RPMI8226 (cell line): ENCODE data around the gene MACROD2.

Experiments
- DNase-seq: peaks from one replicate; pipeline ENCODE4 v3.0.0-alpha.2; 2015

MACROD2 gene

GRCh38 chr20:14342918-14343317 is 347.6 kb downstream of the MACROD2 start:
- DNase-seq, result no peak

DNA sequence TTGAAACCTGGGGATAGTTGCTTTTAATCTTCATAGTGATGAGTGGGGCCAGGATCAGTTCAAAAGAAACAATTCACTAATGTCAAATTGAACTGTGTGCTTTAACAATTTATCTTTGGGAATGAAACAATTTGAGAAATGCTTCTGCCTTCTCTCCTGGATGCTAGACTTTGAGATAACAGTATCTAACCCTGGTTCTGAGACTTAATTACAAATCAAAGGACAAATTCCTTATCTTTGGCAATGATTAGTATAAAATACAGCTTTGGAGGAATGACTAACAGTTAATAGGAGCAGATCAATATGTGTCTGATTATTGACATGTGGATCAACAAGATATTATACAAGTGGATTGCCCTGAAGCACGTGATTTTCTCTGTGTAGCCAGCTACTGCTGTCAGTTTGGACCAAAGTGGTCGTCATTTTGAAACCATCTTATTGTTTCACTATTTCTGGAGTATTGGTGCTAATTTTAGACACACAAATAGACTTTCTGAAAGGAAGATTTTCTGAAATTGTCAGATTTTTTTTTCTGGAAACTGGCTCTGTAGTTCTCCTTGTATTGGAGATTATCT is 348.3 kb downstream of the MACROD2 start:
- DNase-seq, result no peak

- DNase-seq, result no peak
Measured at GRCh38 chr20:14344746-14345145, 349.4 kb downstream of the MACROD2 start.

DNA sequence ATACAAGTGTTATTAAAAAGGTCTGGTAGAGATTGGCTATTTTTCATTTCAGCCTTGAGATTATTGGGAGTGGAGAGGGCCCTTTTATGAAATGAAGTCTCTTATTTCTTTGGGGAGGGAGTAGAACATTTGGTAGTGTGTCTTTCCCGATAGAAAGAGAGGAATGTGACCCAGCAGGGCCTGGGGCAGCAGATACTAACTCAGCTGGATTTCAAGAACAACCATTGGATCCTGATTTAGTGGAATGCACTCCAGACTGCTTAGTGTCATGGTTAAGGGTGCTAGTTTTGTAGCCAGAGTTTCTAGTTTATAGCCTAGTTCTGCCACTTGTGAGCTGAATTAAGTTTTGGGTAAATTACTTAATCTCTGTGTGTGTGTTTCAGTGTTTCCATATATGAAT is 360.5 kb downstream of the MACROD2 start:
- no peak for DNase-seq

GRCh38 chr20:14360416-14360815 is 365.1 kb downstream of the MACROD2 start:
- DNase-seq, result no peak

DNA sequence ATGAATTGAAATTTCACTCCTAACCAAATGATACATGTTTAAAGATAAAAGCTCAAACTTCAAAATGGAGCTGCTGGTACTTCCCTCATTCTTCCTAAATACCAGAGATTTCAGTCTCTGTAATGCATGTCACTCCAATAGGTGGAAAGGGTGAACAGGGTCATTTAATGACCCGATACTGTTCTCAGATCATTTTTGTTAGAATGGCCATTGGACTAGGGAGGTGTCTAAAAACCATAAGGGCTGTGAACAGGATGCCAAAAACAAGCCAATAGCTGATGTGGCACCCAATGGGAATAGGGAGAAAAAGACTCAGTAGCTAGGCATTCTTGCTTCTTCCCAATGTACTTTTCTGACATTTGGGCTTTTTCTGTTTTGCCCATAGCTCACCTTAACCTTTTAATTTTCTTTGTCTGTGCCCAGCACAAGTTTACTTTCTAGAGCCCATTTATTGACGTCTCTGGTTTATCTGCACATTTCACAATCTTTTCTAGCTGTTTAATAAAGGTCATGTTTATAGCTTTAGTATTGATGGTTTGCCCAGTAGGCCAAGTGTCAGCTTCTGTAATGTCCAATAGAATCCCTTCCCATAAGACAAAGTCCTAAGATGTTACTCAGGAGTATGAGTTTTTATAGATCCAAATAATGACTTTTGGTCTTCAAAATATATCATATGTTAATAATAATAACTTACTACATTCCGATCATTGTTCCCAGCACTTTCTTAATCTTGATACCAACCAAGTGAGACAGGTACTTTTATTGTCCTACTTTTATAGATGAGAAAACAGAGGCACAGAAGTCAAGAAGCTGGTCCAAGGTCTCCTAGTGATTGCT is 366.4 kb downstream of the MACROD2 start:
- no peak for DNase-seq

DNA sequence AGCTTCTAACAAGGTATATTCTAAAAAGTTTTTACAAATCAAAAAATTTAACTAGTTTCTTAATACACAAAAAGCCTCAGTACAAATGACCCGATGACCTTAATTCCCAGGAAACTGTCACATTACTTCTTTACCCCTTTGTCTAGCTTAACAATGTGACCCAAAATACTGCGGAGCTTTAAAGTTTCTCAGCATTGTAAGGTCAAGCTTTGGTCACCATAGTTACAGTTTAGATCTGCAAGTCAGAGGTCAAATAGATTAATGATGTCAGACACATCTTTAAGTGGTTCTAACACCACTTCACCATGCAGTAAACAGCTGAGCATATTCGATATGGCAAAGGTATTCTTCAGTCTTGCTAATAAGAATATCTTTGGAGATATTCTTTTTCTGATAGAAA is 378.9 kb downstream of the MACROD2 start:
- DNase-seq, result no peak

GRCh38 chr20:14375416-14375985 is 380.2 kb downstream of the MACROD2 start:
- no peak for DNase-seq

DNA sequence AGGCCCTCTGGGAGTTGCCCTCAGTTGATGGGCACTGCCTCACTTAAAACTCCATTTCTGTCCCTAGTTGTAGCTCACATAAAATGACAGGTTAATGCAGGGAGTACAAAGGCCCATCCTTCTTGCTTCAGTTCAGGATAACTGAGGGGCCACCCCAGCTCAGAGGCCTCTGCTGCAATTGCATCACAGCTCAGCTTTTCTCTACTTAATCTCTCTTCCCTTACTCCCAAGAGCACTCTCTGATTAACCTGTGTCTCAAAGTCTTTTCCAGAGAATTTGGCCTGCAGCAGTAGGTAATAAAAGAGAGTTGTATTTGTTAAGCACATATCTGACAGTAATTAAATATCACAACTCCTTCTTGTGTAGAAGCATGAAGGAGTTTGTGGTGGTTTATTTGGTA is 383.0 kb downstream of the MACROD2 start:
- DNase-seq, result no peak

DNA sequence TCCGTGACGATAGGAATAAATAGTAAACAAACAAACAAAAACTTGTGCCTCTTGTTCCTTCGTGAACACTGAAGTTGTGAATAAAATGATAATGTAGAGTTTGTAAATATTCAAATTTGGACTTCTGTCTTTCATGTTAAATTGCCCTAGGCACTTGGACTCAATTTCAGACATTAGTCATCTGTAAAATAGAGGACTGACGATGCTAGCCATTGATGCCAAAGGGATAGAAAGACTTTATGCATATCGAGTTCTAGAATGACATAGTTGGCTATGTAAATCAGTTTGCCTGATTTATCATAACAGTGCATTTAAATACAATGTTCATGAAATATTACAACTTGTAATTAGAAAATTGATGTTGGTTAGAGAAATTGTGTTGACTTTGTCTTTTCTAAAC is 388.0 kb downstream of the MACROD2 start:
- DNase-seq, result no peak

DNA sequence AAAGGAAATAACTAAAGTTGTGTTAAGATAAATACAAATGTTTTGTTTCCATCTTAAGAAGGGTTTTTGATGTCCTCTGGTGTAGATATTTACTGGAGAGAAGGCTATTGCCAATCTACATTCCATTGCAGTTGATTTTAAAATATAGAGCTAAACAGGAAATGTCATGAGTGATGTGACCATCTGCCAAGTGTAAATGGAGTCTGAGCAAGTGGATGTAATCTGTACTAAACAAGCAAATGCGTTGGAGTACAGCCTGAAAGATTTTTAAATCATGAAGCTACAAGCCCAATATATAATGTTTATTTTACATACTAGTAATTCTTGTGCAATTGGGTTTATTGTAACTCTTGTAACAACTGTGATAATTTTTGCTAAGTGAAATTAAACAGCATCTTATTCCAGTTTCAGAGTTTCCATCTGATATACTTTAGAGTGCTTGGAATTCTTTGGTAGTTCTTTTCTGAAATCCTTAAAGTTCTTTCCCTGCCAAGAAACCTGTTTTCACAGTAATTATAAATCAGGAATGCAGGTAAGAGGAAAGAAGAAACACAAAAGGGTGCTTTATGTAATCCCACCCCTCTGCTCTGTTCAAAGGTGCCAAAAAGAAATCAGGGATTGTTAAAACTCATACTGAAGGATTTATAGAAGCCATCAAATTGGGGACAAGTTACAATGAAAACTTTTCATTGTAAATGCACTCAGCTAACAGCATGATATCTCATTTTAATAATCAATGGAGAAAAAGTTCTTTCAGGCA is 389.3 kb downstream of the MACROD2 start:
- no peak for DNase-seq

DNA sequence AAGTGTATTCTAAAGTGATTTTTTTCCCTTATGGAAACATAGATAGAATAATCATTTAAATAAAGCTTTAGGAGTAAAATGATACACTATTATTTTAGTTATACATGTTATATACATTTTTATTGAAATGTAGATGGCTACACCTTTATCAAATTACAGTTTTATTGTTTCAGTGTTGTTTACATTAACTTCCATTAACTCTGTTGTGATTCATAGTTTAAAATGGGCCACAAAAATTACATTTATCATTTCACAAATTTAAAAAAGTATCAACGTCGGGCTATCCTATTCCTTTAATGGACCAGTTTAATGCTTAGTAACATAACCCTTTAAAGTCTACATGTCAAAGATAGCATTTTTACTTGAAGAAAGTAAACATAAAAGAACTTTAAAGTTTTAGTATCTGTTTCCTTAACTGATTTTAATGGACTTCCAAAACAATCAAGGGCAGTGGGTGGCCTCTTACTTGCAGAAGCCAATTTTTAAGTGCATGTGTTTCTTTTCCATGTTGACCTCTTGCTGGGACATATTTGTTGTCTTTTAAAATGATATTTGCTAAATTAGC is 389.9 kb downstream of the MACROD2 start:
- DNase-seq, result no peak

DNA sequence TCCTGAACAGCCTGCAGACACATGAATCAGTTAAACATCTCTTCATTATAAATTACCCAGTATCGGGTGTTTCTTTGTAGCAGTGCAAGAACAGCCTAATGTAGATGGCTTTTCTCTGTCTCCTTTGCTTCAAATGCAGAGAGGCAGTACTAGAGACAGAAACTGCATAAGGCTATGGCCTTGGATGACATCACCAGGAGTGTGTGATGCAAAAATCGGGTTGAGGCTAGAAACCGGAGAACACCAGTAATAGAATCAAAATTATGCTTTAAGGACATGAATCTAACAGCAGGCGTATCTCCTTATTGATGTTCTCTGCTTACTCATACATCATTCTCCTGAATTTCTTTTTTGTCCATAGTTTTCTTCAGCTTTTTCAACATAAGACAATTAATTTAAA is 391.4 kb downstream of the MACROD2 start:
- DNase-seq, result no peak

GRCh38 chr20:14401479-14402138 is 406.3 kb downstream of the MACROD2 start:
- no peak for DNase-seq

DNA sequence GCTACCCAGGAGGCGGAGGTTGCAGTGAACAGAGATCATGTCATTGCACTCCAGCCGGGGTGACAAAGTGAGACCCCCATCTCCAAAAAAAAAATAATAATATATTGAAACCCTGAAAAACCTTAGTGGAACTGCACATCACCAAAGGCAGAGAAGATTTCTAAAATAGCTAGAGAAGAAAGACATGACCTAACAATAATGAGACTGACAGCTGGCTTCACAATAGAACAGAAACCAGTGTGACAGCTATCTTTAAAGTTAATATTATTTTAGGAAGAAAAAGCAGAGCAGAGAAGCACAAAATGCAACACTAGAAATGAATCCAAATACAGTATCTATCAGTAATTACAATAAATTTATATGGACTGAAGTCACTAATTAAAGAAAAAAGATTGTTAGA is 409.2 kb downstream of the MACROD2 start:
- DNase-seq, result no peak

- no peak for DNase-seq
Measured at GRCh38 chr20:14406495-14406894, 411.2 kb downstream of the MACROD2 start.

DNA sequence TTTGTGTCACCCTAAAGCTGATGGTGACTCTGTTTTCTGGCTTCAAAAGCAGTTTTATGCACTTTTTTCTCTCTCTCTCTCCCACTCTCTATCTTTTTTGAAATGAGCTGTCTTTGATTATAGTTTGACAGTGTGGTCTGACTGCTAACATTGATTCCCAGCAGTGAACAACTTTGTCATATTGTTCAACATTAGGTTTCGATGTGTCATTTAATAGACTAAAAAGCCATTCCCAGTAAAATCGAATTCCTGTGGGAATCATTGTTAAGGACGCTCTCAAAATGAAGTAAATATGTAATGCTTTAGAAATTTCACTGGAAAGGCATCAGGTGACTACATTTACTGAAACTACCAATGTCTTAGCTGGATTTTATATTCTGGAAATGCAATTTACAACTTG is 412.0 kb downstream of the MACROD2 start:
- no peak for DNase-seq

- no peak for DNase-seq
Measured at GRCh38 chr20:14410869-14411555, 415.7 kb downstream of the MACROD2 start.

GRCh38 chr20:14412065-14412681 is 416.9 kb downstream of the MACROD2 start:
- no peak for DNase-seq

- DNase-seq, result no peak
Measured at GRCh38 chr20:14413835-14414234, 418.5 kb downstream of the MACROD2 start.

DNA sequence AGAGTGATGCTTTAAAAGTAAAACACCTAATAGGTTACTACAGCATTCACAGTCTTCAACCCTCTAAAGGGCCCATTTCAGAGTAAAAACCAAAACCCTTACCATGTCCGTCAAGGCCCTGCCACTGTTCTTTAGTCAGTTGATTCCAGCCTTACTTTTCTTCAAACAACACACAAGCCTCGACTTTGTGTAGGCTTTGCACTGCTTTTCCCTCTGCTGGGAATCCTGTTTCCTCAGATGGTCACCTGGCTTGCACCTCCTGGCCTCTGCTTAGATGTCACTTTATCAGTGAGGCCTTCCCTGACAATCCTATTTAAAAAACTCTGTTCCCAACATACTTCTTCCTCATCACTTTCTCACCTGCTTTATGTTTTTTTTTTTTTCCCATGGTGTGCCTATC is 419.2 kb downstream of the MACROD2 start:
- no peak for DNase-seq

GRCh38 chr20:14415467-14415866 is 420.2 kb downstream of the MACROD2 start:
- DNase-seq, result peak; percentile 10
